ENCODE data around the gene PGM5.

PGM5 gene

GRCh38 chr9:68500457-68501381, 144.3 kb downstream of the PGM5 start:
- DNase-seq = no peak

GRCh38 chr9:68502279-68502678, 145.9 kb downstream of the PGM5 start:
- DNase-seq = no peak

GRCh38 chr9:68505681-68506409, 149.4 kb downstream of the PGM5 start:
- DNase-seq = no peak

GRCh38 chr9:68506551-68506950, 150.1 kb downstream of the PGM5 start:
- DNase-seq = no peak

- DNase-seq = no peak
Measured at GRCh38 chr9:68507130-68507805, 150.9 kb downstream of the PGM5 start.

- DNase-seq = no peak
Measured at GRCh38 chr9:68507806-68508145, 151.4 kb downstream of the PGM5 start.

- DNase-seq = no peak
Measured at GRCh38 chr9:68508547-68508946, 152.1 kb downstream of the PGM5 start.

- no peak for DNase-seq
Measured at GRCh38 chr9:68509689-68510088, 153.3 kb downstream of the PGM5 start.

- no peak for DNase-seq
Measured at GRCh38 chr9:68513385-68513784, 157.0 kb downstream of the PGM5 start.

- DNase-seq = no peak
Measured at GRCh38 chr9:68513981-68514380, 157.6 kb downstream of the PGM5 start.

GRCh38 chr9:68515326-68516017, 159.1 kb downstream of the PGM5 start:
- no peak for DNase-seq

- DNase-seq = no peak
Measured at GRCh38 chr9:68522131-68522530, 165.7 kb downstream of the PGM5 start.

GRCh38 chr9:68522954-68523353, 166.5 kb downstream of the PGM5 start:
- no peak for DNase-seq

- DNase-seq = no peak
Measured at GRCh38 chr9:68523367-68523936, 167.0 kb downstream of the PGM5 start.

- DNase-seq = no peak
Measured at GRCh38 chr9:68530618-68531017, 174.2 kb downstream of the PGM5 start.

GRCh38 chr9:68532131-68532530, 175.7 kb downstream of the PGM5 start:
- no peak for DNase-seq

GRCh38 chr9:68533678-68534077, 177.3 kb downstream of the PGM5 start:
- DNase-seq = no peak

GRCh38 chr9:68536876-68537615, 180.6 kb downstream of the PGM5 start:
- DNase-seq = no peak

GRCh38 chr9:68537616-68537880, 181.1 kb downstream of the PGM5 start:
- DNase-seq = no peak

GRCh38 chr9:68538200-68538599, 181.8 kb downstream of the PGM5 start:
- no peak for DNase-seq

GRCh38 chr9:68540712-68541535, 184.5 kb downstream of the PGM5 start, which contains the start of gene TMEM252:
Gene TMEM252, minus strand, starts transcription at chr9:68540883. Its CDS starts 69 bp downstream, at chr9:68540814.
- DNase-seq = no peak

All from amniotic stem cell (primary cell).